ENCODE data around the gene LCA5L. TPM values are rescaled to one million over a fixed set of nuclear protein-coding genes. Genes with fewer than 3 reads are reported as not detected.

The LCA5L gene
- total RNA-seq, 1 experiment from 2014 or later = 1.5 TPM

GRCh38 chr21:39454949-39455668, 9.5 kb upstream of the LCA5L start:
- no peak for DNase-seq (ENCODE audit: low read depth, low spot score)
- in situ Hi-C loops (cut with HindIII; ENCODE audit: low pct_unique_long_range_greater_than_20kb, low sequenced_read_pairs) = no loop called here

DNA sequence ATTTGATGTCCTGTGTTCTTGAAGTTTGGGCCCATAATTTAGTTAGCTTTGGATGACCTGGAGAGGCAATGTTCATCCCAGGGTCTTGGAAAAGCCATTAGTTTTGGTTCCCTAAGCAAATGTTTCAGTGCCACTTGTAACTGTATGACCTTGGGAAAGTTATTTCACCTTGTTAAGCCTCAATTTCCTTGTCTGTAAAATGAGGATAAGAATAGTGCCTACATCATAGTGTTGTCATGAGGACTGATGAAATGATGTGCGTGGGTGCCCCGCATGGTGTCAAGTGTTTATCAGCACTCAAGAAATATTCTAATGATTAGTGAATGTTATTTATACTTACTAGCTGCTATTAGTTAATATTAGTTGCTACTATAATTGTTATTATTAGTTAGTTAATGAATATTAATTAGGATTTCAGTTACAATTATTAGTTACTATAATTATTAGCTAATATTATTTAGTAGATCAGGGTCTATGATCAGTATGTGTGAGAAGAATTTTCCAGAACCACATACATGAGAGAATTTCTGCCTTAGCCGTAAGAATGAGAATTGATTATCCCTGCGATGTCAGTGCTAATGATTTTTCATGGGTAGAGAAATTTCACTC, 8.1 kb upstream of the LCA5L start:
- DNase-seq (ENCODE audit: low read depth, low spot score) = no peak
- in situ Hi-C loops (cut with HindIII; ENCODE audit: low pct_unique_long_range_greater_than_20kb, low sequenced_read_pairs) = no loop called here

GRCh38 chr21:39452970-39453342, 7.4 kb upstream of the LCA5L start:
- in situ Hi-C loops (cut with HindIII; ENCODE audit: low pct_unique_long_range_greater_than_20kb, low sequenced_read_pairs) = no loop called here
- no peak for DNase-seq (ENCODE audit: low read depth, low spot score)

- DNase-seq (ENCODE audit: low read depth, low spot score) = peak; percentile 41
- in situ Hi-C loops (cut with HindIII; ENCODE audit: low pct_unique_long_range_greater_than_20kb, low sequenced_read_pairs) = no loop called here
Measured at GRCh38 chr21:39452207-39452969, 6.8 kb upstream of the LCA5L start.

- no peak for DNase-seq (ENCODE audit: low read depth, low spot score)
Measured at GRCh38 chr21:39451332-39452206, 6.0 kb upstream of the LCA5L start, which contains the start of gene SH3BGR. Gene SH3BGR (plus strand): TSS chr21:39451970. CDS start chr21:39452097, 127 bp downstream.

DNA sequence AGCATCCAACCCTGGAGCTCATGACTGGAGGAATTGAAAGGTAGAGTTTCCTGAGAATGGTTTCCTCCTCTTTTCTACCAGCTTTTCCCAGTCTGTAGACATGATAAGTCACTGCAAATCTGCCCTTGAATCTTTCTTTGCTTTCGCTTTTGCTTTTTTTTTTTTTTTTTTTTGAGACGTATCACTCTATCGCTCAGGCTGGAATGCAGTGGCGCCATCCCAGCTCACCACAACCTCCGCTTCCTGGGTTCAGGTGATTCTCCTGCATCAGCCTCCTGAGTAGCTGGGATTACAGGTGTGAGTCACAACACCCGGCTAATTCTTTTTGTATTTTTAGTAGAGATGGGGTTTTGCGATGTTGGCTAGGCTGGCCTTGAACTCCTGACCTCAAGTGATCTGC, 1.7 kb upstream of the LCA5L start:
- no peak for DNase-seq (ENCODE audit: low read depth, low spot score)
- in situ Hi-C loops (cut with HindIII; ENCODE audit: low pct_unique_long_range_greater_than_20kb, low sequenced_read_pairs) = no loop called here

More at GRCh38 chr21:39451332-39452206, 6.0 kb upstream of the LCA5L start, which contains the start of gene SH3BGR:
- in situ Hi-C loops (cut with HindIII; ENCODE audit: low pct_unique_long_range_greater_than_20kb, low sequenced_read_pairs) = no loop called here

- in situ Hi-C loops (cut with HindIII; ENCODE audit: low pct_unique_long_range_greater_than_20kb, low sequenced_read_pairs) = no loop called here
- no peak for DNase-seq (ENCODE audit: low read depth, low spot score)
Measured at GRCh38 chr21:39444421-39445180, 977 bp downstream of the LCA5L start.

GRCh38 chr21:39441502-39442475, 3.8 kb downstream of the LCA5L start:
- peak; percentile 68 for DNase-seq (ENCODE audit: low read depth, low spot score)
- in situ Hi-C loops (cut with HindIII; ENCODE audit: low pct_unique_long_range_greater_than_20kb, low sequenced_read_pairs) = no loop called here

GRCh38 chr21:39439232-39439631, 6.3 kb downstream of the LCA5L start:
- in situ Hi-C loops (cut with HindIII; ENCODE audit: low pct_unique_long_range_greater_than_20kb, low sequenced_read_pairs) = no loop called here
- no peak for DNase-seq (ENCODE audit: low read depth, low spot score)

DNA sequence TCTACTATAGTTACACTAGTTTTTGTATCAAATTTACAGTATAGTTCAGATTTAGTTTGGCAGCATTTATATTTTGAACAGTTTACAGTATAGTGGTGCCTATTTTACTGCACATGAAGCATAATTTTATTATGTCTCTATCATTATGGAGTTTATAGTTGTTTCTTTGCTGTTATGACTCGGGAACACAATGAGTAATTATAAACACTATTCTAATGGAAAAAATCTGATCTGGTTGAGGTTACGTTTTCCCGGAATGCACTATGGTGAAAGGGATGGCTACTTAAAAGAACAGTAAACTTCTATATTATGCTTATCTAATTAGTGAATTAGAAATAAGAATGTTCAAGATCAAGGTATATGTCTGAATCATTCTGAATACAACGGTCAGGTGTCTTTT, 10.6 kb downstream of the LCA5L start:
- no peak for DNase-seq (ENCODE audit: low read depth, low spot score)
- in situ Hi-C loops (cut with HindIII; ENCODE audit: low pct_unique_long_range_greater_than_20kb, low sequenced_read_pairs) = no loop called here

DNA sequence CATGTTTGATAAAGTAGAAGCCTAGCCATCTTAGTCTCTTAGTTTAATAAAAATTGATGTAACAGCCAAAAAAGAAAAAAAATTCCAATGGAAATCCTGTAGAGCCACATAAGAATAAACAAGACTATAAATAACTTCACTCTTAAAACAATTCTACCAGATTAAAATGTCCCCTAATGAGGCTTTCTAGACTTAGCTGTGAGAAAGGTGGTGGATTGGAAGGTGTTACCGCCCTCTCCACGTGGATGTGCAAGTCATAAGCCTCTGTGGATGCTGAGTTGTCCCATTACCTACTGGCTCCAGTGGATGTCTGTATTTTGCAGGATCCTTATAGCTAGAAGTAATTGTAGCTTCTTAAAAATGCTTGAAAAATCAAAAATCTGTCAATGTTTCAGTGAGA, 14.6 kb downstream of the LCA5L start:
- in situ Hi-C loops (cut with HindIII; ENCODE audit: low pct_unique_long_range_greater_than_20kb, low sequenced_read_pairs) = no loop called here
- DNase-seq (ENCODE audit: low read depth, low spot score) = no peak

DNA sequence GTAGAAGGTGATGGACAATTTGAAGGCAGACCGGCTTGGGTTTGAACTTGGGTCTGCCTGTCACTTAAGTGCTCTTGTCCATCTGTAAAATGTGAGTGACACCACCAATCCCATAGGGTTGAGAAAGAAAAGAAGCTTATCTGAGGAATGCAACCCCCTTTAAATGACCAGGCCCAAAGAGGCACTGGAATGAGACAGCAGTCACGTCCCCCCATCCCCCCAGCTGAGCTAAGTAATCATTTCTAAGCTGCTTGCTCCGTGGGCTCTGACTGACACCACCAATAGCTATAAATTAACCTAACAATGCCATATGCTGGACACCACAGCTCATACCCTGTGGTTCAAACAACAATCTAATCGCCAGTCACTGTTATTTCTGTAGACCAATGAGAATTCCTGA, 15.1 kb downstream of the LCA5L start:
- in situ Hi-C loops (cut with HindIII; ENCODE audit: low pct_unique_long_range_greater_than_20kb, low sequenced_read_pairs) = no loop called here
- DNase-seq (ENCODE audit: low read depth, low spot score) = no peak

GRCh38 chr21:39430016-39430415, 15.6 kb downstream of the LCA5L start:
- DNase-seq (ENCODE audit: low read depth, low spot score) = no peak
- in situ Hi-C loops (cut with HindIII; ENCODE audit: low pct_unique_long_range_greater_than_20kb, low sequenced_read_pairs) = no loop called here

- DNase-seq (ENCODE audit: low read depth, low spot score) = no peak
- in situ Hi-C loops (cut with HindIII; ENCODE audit: low pct_unique_long_range_greater_than_20kb, low sequenced_read_pairs) = no loop called here
Measured at GRCh38 chr21:39429445-39429844, 16.1 kb downstream of the LCA5L start.

DNA sequence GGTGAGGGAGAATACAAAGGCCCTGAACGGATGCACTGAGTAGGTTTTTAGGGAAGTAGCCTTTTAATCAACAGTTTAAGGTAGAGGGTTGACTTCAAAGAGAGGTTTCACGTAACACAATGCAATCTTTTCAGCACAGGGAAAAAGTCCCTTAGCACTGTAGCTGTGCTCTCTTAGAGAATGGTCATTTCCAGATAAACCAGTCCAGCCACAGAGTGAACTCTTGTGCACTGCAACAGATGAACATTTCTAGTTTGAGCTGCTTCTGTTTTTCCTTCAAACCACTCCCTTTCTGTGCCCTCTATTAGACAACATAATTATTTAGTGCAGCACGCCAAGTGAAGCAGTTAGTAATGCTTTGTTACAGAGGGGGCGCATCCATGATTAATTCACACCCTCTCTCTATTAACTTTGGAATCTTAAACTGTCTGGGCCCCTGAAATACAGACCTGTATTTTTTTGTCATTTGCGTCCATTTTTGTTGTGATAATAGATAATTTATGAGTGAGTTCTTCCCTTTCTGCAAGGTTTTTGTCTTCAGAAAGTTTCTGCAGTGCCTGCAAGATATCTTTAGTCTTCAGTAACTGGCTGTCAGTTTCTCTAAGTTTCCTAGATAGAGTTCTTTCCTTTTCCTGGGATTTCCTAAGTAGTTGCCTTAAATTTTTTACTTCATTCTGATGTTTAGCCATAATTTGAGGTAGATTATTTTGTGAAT, 22.9 kb downstream of the LCA5L start:
- no peak for DNase-seq (ENCODE audit: low read depth, low spot score)
- in situ Hi-C loops (cut with HindIII; ENCODE audit: low pct_unique_long_range_greater_than_20kb, low sequenced_read_pairs) = no loop called here
